HEK293 (cell line): ENCODE data around the gene EVI5.

ENCODE experiments used
- CTCF ChIA-PET: fragments of 350-600 bp; formaldehyde crosslinking; extraction: SDS; loops from one replicate; lab custom pipeline; 2021; ENCODE audit warnings: antibody characterized with exemption; lab: Yijun Ruan, JAX
- POLR2A ChIA-PET: fragments of 300-600 bp; formaldehyde crosslinking; extraction: SDS; loops from one replicate; lab custom pipeline; 2020; ENCODE audit warnings: antibody characterized with exemption, inconsistent platforms; lab: Yijun Ruan, JAX
- H3K27ac ChIP-seq: fragments of 200-500 bp; sonication (Bioruptor generic); 2 replicates; pipeline ENCODE4 v1.5.1; 2014; ENCODE audit warnings: low read depth, low read length, control low read depth, inconsistent platforms; ENCODE audit errors: extremely low read depth
- H3K36me3 ChIP-seq, 2 experiments: fragments of 200-500 bp in 1 of 2; sonication (Bioruptor generic) in 1 of 2; 1 replicate in 1 of 2; 2 replicates in 1 of 2; pipeline ENCODE4 v1.5.1; 2014 to 2017; ENCODE audit warnings: inconsistent platforms in 2 of 2, low read length in 2 of 2; ENCODE audit not compliant: control insufficient read depth in 2 of 2, insufficient read depth in 1 of 2
- H3K4me1 ChIP-seq: fragments of 200-500 bp; sonication (Bioruptor generic); 2 replicates; pipeline ENCODE4 v1.5.1; 2014; ENCODE audit warnings: mild to moderate bottlenecking, low read length, inconsistent platforms; ENCODE audit not compliant: control insufficient read depth, insufficient read depth
- H3K4me3 ChIP-seq: 2 replicates; pipeline ENCODE4 v1.5.1; 2011; ENCODE audit warnings: low read depth, mild to moderate bottlenecking, control low read depth, low read length, moderate library complexity
- H3K9me3 ChIP-seq: fragments of 200-500 bp; sonication (Bioruptor generic); 2 replicates; pipeline ENCODE4 v1.5.1; 2014; ENCODE audit warnings: low read depth, low read length, inconsistent platforms; ENCODE audit not compliant: control insufficient read depth, insufficient read depth
- HOXD13 ChIP-seq: sonication (generic); formaldehyde crosslinking; IDR thresholded peaks from 2 replicates; pipeline ENCODE4 v1.8.0; 2022; ENCODE audit warnings: missing genetic modification reagents, borderline replicate concordance
- KLF7 ChIP-seq: fragments of 450-650 bp; formaldehyde crosslinking; IDR thresholded peaks from 2 replicates; pipeline ENCODE4 v1.5.1; 2016; ENCODE audit warnings: missing biosample characterization, missing genetic modification characterization, borderline replicate concordance
- MZF1 ChIP-seq: fragments of 450-650 bp; formaldehyde crosslinking; IDR thresholded peaks from 2 replicates; pipeline ENCODE4 v1.5.1; 2017; ENCODE audit warnings: missing biosample characterization, missing genetic modification characterization, borderline replicate concordance
- OVOL3 ChIP-seq: fragments of 450-650 bp; formaldehyde crosslinking; IDR thresholded peaks from 2 replicates; pipeline ENCODE4 v1.5.1; 2016; ENCODE audit warnings: missing biosample characterization, missing genetic modification characterization
- ZBTB48 ChIP-seq: fragments of 450-650 bp; formaldehyde crosslinking; IDR thresholded peaks from 2 replicates; pipeline ENCODE4 v1.5.1; 2016; ENCODE audit warnings: missing biosample characterization, missing genetic modification characterization
- ZBTB7A ChIP-seq: fragments of 450-650 bp; formaldehyde crosslinking; IDR thresholded peaks from 2 replicates; pipeline ENCODE4 v1.5.1; 2016; ENCODE audit warnings: low read depth, missing biosample characterization, missing genetic modification characterization
- ZNF155 ChIP-seq: fragments of 450-650 bp; formaldehyde crosslinking; IDR thresholded peaks from 2 replicates; pipeline ENCODE4 v1.5.1; 2016; ENCODE audit warnings: missing biosample characterization, missing genetic modification characterization
- ZNF184 ChIP-seq: fragments of 450-650 bp; IDR thresholded peaks from 2 replicates; pipeline ENCODE4 v1.5.1; 2018; ENCODE audit warnings: missing biosample characterization, mild to moderate bottlenecking, missing genetic modification characterization
- ZNF302 ChIP-seq: fragments of 450-650 bp; formaldehyde crosslinking; IDR thresholded peaks from 2 replicates; pipeline ENCODE4 v1.5.1; 2016; ENCODE audit warnings: missing biosample characterization, missing genetic modification characterization, low read depth
- ZNF335 ChIP-seq: fragments of 450-650 bp; formaldehyde crosslinking; conservative IDR thresholded peaks from 2 replicates; pipeline ENCODE4 v1.5.1; 2016; ENCODE audit warnings: missing biosample characterization, missing genetic modification characterization
- ZNF391 ChIP-seq: fragments of 450-650 bp; formaldehyde crosslinking; IDR thresholded peaks from 2 replicates; pipeline ENCODE4 v1.5.1; 2016; ENCODE audit warnings: low read depth, missing biosample characterization, missing genetic modification characterization, borderline replicate concordance
- ZNF404 ChIP-seq: fragments of 450-650 bp; formaldehyde crosslinking; IDR thresholded peaks from 2 replicates; pipeline ENCODE4 v1.5.1; 2017; ENCODE audit warnings: missing biosample characterization, missing genetic modification characterization
- ZNF48 ChIP-seq: fragments of 450-650 bp; formaldehyde crosslinking; IDR thresholded peaks from 2 replicates; pipeline ENCODE4 v1.5.1; 2016; ENCODE audit warnings: missing biosample characterization, missing genetic modification characterization
- ZNF510 ChIP-seq: fragments of 450-650 bp; formaldehyde crosslinking; IDR thresholded peaks from 2 replicates; pipeline ENCODE4 v1.5.1; 2018; ENCODE audit warnings: mild to moderate bottlenecking, missing genetic modification characterization, missing biosample characterization; ENCODE audit not compliant: insufficient replicate concordance
- ZNF555 ChIP-seq: fragments of 450-650 bp; formaldehyde crosslinking; conservative IDR thresholded peaks from 2 replicates; pipeline ENCODE4 v1.5.1; 2017; ENCODE audit warnings: missing biosample characterization, mild to moderate bottlenecking, missing genetic modification characterization, inconsistent platforms
- ZNF707 ChIP-seq: fragments of 450-650 bp; formaldehyde crosslinking; IDR thresholded peaks from 2 replicates; pipeline ENCODE4 v1.5.1; 2016; ENCODE audit warnings: missing biosample characterization, missing genetic modification characterization
- ZNF792 ChIP-seq: fragments of 450-650 bp; formaldehyde crosslinking; IDR thresholded peaks from 2 replicates; pipeline ENCODE4 v1.5.1; 2016; ENCODE audit warnings: missing biosample characterization, missing genetic modification characterization
- ZNF837 ChIP-seq: fragments of 450-650 bp; formaldehyde crosslinking; IDR thresholded peaks from 2 replicates; pipeline ENCODE4 v1.5.1; 2016; ENCODE audit warnings: missing biosample characterization, missing genetic modification characterization
- ZSCAN23 ChIP-seq: fragments of 450-650 bp; formaldehyde crosslinking; IDR thresholded peaks from 2 replicates; pipeline ENCODE4 v1.5.1; 2016; ENCODE audit warnings: missing biosample characterization, missing genetic modification characterization
- ZSCAN30 ChIP-seq: fragments of 450-650 bp; IDR thresholded peaks from 2 replicates; pipeline ENCODE4 v1.5.1; 2018; ENCODE audit warnings: missing biosample characterization, mild to moderate bottlenecking, missing genetic modification characterization, moderate library complexity
- TF ChIP-seq, protein P1 (sequence below): fragments of 450-650 bp; formaldehyde crosslinking; IDR thresholded peaks from 2 replicates; pipeline ENCODE4 v1.5.1; 2016; ENCODE audit warnings: missing biosample characterization, missing genetic modification characterization
- TF ChIP-seq, protein P2 (sequence below): fragments of 450-650 bp; formaldehyde crosslinking; IDR thresholded peaks from 2 replicates; pipeline ENCODE4 v1.5.1; 2016; ENCODE audit warnings: missing biosample characterization, missing genetic modification characterization
- TF ChIP-seq, protein P3 (sequence below): fragments of 450-650 bp; formaldehyde crosslinking; IDR thresholded peaks from 2 replicates; pipeline ENCODE4 v1.5.1; 2016; ENCODE audit warnings: missing biosample characterization, missing genetic modification characterization
- TF ChIP-seq, protein P4 (sequence below): sonication (generic); formaldehyde crosslinking; IDR thresholded peaks from 2 replicates; pipeline ENCODE4 v1.8.1; 2022; ENCODE audit warnings: mild to moderate bottlenecking, moderate library complexity, missing genetic modification reagents
- TF ChIP-seq, protein P5 (sequence below): fragments of 450-650 bp; formaldehyde crosslinking; IDR thresholded peaks from 2 replicates; pipeline ENCODE4 v1.5.1; 2016; ENCODE audit warnings: missing biosample characterization, missing genetic modification characterization
- TF ChIP-seq, protein P6 (sequence below): fragments of 450-650 bp; formaldehyde crosslinking; IDR thresholded peaks from 2 replicates; pipeline ENCODE4 v1.5.1; 2017; ENCODE audit warnings: missing biosample characterization, missing genetic modification characterization

EVI5 gene

DNA sequence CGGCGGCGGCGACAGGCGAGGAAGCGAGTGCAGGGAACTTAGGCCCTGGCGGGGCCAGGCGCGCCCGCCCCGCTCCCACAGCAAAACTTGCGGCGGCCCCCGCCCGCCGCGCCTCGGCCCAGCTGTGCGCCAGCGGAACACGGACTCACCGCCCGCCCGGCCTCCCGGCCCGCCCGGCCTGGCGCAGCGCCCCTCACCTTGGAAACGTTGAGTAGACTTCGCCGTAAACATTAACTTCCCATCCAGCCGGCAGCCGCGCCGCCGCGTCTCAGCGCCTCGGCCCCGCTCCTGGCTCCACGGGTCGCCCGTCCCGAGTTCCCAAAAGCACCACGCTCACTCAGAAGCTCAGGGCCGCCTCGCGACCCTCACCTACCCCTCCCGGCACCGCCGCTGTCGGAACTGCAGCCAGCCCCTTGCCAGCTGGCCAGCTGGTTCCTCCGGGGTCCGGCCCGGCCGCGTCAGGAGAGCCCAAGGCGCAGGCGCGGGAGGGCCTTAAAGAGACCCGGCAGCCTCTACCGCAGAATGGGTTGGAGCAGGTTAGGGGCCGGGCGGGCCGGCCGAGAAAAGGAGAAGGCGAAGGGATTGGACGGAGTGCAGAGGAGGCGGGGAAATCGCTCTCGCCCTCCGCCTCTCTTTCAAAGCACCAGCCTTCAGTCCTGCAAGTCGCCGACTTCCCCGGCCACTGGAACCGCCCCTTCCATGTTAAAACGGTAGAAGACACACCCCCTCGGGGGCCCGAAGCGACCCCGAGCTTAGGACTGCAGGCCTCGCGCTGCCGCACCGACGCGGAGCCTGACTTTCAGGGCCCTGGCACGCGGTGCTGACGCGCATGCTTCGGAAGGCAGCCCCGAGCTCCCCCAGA is at the start of gene EVI5:
TSS of gene EVI5 (minus strand) at position 470 of the 862 bp plus-strand sequence. CDS start 48,562 bp downstream, outside the sequence.
- H3K9me3 ChIP-seq, result no peaks in the 10 kb centered on the region
- ChIA-PET POLR2A (interaction anchor here (0.9 to 3.5 kb wide), 10 partner anchors 9 to 73 kb away, joined by 3 to 24 read pairs (median 4); partner anchors contain the start of gene RPL5), CTCF (interaction anchor here (0.6 to 4.1 kb wide), 6 partner anchors 18 to 83 kb away, joined by 3 to 18 read pairs (median 4); no protein-coding TSS in a partner anchor)
- no peaks in the 10 kb centered on the region for H3K4me1 ChIP-seq
- H3K4me3 ChIP-seq, result peak within 1 kb of the TSS; percentile 59
- no peaks in the 10 kb centered on the region; a peak in 1 of 3 replicates for H3K36me3 ChIP-seq
- peak within 1 kb of the TSS; percentile 90 for H3K27ac ChIP-seq
- TF ChIP-seq ZBTB48 (tag by site-specific recombination) (peak; percentile 88), ZNF555 (tag by site-specific recombination) (no peak), ZNF707 (tag by site-specific recombination) (no peak), HOXD13 (CRISPR knock-in tag) (no peak), MZF1 (tag by site-specific recombination) (no peak), ZBTB7A (no peak), ZSCAN23 (tag by site-specific recombination) (no peak), ZNF510 (no peak), ZNF302 (tag by site-specific recombination) (no peak), OVOL3 (tag by site-specific recombination) (no peak), ZNF391 (no peak), ZNF48 (tag by site-specific recombination) (no peak), ZNF792 (tag by site-specific recombination) (no peak), ZNF184 (tag by site-specific recombination) (no peak), ZNF335 (tag by site-specific recombination) (peak; percentile 78), ZNF155 (tag by site-specific recombination) (no peak), ZSCAN30 (tag by site-specific recombination) (peak; percentile 87), KLF7 (tag by site-specific recombination) (no peak), ZNF404 (no peak), ZNF837 (no peak)
- TF ChIP-seq, protein P1, sequence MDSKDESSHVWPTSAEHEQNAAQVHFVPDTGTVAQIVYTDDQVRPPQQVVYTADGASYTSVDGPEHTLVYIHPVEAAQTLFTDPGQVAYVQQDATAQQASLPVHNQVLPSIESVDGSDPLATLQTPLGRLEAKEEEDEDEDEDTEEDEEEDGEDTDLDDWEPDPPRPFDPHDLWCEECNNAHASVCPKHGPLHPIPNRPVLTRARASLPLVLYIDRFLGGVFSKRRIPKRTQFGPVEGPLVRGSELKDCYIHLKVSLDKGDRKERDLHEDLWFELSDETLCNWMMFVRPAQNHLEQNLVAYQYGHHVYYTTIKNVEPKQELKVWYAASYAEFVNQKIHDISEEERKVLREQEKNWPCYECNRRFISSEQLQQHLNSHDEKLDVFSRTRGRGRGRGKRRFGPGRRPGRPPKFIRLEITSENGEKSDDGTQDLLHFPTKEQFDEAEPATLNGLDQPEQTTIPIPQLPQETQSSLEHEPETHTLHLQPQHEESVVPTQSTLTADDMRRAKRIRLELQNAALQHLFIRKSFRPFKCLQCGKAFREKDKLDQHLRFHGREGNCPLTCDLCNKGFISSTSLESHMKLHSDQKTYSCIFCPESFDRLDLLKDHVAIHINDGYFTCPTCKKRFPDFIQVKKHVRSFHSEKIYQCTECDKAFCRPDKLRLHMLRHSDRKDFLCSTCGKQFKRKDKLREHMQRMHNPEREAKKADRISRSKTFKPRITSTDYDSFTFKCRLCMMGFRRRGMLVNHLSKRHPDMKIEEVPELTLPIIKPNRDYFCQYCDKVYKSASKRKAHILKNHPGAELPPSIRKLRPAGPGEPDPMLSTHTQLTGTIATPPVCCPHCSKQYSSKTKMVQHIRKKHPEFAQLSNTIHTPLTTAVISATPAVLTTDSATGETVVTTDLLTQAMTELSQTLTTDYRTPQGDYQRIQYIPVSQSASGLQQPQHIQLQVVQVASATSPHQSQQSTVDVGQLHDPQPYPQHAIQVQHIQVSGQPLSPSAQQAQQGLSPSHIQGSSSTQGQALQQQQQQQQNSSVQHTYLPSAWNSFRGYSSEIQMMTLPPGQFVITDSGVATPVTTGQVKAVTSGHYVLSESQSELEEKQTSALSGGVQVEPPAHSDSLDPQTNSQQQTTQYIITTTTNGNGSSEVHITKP, result peak; percentile 70
- TF ChIP-seq, protein P2, sequence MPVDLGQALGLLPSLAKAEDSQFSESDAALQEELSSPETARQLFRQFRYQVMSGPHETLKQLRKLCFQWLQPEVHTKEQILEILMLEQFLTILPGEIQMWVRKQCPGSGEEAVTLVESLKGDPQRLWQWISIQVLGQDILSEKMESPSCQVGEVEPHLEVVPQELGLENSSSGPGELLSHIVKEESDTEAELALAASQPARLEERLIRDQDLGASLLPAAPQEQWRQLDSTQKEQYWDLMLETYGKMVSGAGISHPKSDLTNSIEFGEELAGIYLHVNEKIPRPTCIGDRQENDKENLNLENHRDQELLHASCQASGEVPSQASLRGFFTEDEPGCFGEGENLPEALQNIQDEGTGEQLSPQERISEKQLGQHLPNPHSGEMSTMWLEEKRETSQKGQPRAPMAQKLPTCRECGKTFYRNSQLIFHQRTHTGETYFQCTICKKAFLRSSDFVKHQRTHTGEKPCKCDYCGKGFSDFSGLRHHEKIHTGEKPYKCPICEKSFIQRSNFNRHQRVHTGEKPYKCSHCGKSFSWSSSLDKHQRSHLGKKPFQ (tag by site-specific recombination), result no peak
- TF ChIP-seq, protein P3, sequence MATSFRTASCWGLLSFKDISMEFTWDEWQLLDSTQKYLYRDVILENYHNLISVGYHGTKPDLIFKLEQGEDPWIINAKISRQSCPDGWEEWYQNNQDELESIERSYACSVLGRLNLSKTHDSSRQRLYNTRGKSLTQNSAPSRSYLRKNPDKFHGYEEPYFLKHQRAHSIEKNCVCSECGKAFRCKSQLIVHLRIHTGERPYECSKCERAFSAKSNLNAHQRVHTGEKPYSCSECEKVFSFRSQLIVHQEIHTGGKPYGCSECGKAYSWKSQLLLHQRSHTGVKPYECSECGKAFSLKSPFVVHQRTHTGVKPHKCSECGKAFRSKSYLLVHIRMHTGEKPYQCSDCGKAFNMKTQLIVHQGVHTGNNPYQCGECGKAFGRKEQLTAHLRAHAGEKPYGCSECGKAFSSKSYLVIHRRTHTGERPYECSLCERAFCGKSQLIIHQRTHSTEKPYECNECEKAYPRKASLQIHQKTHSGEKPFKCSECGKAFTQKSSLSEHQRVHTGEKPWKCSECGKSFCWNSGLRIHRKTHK (tag by site-specific recombination), result no peak
- TF ChIP-seq, protein P4, sequence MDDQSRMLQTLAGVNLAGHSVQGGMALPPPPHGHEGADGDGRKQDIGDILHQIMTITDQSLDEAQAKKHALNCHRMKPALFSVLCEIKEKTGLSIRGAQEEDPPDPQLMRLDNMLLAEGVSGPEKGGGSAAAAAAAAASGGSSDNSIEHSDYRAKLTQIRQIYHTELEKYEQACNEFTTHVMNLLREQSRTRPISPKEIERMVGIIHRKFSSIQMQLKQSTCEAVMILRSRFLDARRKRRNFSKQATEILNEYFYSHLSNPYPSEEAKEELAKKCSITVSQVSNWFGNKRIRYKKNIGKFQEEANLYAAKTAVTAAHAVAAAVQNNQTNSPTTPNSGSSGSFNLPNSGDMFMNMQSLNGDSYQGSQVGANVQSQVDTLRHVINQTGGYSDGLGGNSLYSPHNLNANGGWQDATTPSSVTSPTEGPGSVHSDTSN (CRISPR knock-in tag), result peak; percentile 82; the same call in 1 of the 2 replicates
- TF ChIP-seq, protein P5, sequence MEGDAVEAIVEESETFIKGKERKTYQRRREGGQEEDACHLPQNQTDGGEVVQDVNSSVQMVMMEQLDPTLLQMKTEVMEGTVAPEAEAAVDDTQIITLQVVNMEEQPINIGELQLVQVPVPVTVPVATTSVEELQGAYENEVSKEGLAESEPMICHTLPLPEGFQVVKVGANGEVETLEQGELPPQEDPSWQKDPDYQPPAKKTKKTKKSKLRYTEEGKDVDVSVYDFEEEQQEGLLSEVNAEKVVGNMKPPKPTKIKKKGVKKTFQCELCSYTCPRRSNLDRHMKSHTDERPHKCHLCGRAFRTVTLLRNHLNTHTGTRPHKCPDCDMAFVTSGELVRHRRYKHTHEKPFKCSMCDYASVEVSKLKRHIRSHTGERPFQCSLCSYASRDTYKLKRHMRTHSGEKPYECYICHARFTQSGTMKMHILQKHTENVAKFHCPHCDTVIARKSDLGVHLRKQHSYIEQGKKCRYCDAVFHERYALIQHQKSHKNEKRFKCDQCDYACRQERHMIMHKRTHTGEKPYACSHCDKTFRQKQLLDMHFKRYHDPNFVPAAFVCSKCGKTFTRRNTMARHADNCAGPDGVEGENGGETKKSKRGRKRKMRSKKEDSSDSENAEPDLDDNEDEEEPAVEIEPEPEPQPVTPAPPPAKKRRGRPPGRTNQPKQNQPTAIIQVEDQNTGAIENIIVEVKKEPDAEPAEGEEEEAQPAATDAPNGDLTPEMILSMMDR (tag by site-specific recombination), result peak; percentile 42; the same call in 1 of the 2 replicates
- TF ChIP-seq, protein P6, sequence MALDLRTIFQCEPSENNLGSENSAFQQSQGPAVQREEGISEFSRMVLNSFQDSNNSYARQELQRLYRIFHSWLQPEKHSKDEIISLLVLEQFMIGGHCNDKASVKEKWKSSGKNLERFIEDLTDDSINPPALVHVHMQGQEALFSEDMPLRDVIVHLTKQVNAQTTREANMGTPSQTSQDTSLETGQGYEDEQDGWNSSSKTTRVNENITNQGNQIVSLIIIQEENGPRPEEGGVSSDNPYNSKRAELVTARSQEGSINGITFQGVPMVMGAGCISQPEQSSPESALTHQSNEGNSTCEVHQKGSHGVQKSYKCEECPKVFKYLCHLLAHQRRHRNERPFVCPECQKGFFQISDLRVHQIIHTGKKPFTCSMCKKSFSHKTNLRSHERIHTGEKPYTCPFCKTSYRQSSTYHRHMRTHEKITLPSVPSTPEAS (tag by site-specific recombination), result no peak
